HEK293 (cell line): ENCODE data around the gene UBE3B.

Experiments used
- CTCF ChIA-PET: fragments of 350-600 bp; formaldehyde crosslinking; extraction: SDS; loops from one replicate; lab custom pipeline; 2021; ENCODE audit warnings: antibody characterized with exemption; lab: Yijun Ruan, JAX
- POLR2A ChIA-PET: fragments of 300-600 bp; formaldehyde crosslinking; extraction: SDS; loops from one replicate; lab custom pipeline; 2020; ENCODE audit warnings: antibody characterized with exemption, inconsistent platforms; lab: Yijun Ruan, JAX
- H3K27ac ChIP-seq: fragments of 200-500 bp; sonication (Bioruptor generic); 2 replicates; pipeline ENCODE4 v1.5.1; 2014; ENCODE audit warnings: low read depth, low read length, control low read depth, inconsistent platforms; ENCODE audit errors: extremely low read depth
- H3K36me3 ChIP-seq, 2 experiments: fragments of 200-500 bp in 1 of 2; sonication (Bioruptor generic) in 1 of 2; 1 replicate in 1 of 2; 2 replicates in 1 of 2; pipeline ENCODE4 v1.5.1; 2014 to 2017; ENCODE audit warnings: inconsistent platforms in 2 of 2, low read length in 2 of 2; ENCODE audit not compliant: control insufficient read depth in 2 of 2, insufficient read depth in 1 of 2
- H3K4me1 ChIP-seq: fragments of 200-500 bp; sonication (Bioruptor generic); 2 replicates; pipeline ENCODE4 v1.5.1; 2014; ENCODE audit warnings: mild to moderate bottlenecking, low read length, inconsistent platforms; ENCODE audit not compliant: control insufficient read depth, insufficient read depth
- H3K4me3 ChIP-seq: 2 replicates; pipeline ENCODE4 v1.5.1; 2011; ENCODE audit warnings: low read depth, mild to moderate bottlenecking, control low read depth, low read length, moderate library complexity
- H3K9me3 ChIP-seq: fragments of 200-500 bp; sonication (Bioruptor generic); 2 replicates; pipeline ENCODE4 v1.5.1; 2014; ENCODE audit warnings: low read depth, low read length, inconsistent platforms; ENCODE audit not compliant: control insufficient read depth, insufficient read depth
- HOXA7 ChIP-seq: sonication (generic); formaldehyde crosslinking; IDR thresholded peaks from 2 replicates; pipeline ENCODE4 v1.8.1; 2022; ENCODE audit warnings: missing genetic modification reagents, borderline replicate concordance
- HOXC10 ChIP-seq: sonication (generic); formaldehyde crosslinking; IDR thresholded peaks from 2 replicates; pipeline ENCODE4 v1.8.1; 2023; ENCODE audit warnings: mild to moderate bottlenecking, missing genetic modification reagents
- KLF16 ChIP-seq: fragments of 450-650 bp; formaldehyde crosslinking; IDR thresholded peaks from 2 replicates; pipeline ENCODE4 v1.5.1; 2017; ENCODE audit warnings: missing biosample characterization, missing genetic modification characterization
- KLF9 ChIP-seq: fragments of 450-650 bp; formaldehyde crosslinking; IDR thresholded peaks from 2 replicates; pipeline ENCODE4 v1.5.1; 2016; ENCODE audit warnings: missing biosample characterization, missing genetic modification characterization, low read depth
- SETDB1 ChIP-seq: IDR thresholded peaks from one replicate; pipeline ENCODE4 v1.6.1; 2017; ENCODE audit warnings: mild to moderate bottlenecking, low read length, moderate library complexity, mixed read lengths; ENCODE audit not compliant: insufficient read length
- SP7 ChIP-seq: fragments of 450-650 bp; formaldehyde crosslinking; IDR thresholded peaks from 2 replicates; pipeline ENCODE4 v1.5.1; 2016; ENCODE audit warnings: missing biosample characterization, missing genetic modification characterization
- ZNF132 ChIP-seq: fragments of 450-650 bp; formaldehyde crosslinking; IDR thresholded peaks from 2 replicates; pipeline ENCODE4 v1.5.1; 2017; ENCODE audit warnings: missing biosample characterization, missing genetic modification characterization, borderline replicate concordance
- ZNF140 ChIP-seq: fragments of 450-650 bp; formaldehyde crosslinking; IDR thresholded peaks from 2 replicates; pipeline ENCODE4 v1.5.1; 2016; ENCODE audit warnings: missing biosample characterization, missing genetic modification characterization
- ZNF274 ChIP-seq, 2 experiments: fragments of 200-500 bp in 1 of 2; fragments of 450-650 bp in 1 of 2; sonication (Bioruptor generic) in 1 of 2; formaldehyde crosslinking in 1 of 2; IDR thresholded peaks; 2 replicates each; pipeline versions ENCODE4 v1.5.1 to v1.6.1; 2014 to 2016; ENCODE audit warnings: borderline replicate concordance in 1 of 2, inconsistent platforms in 1 of 2, low read length in 1 of 2, missing biosample characterization in 1 of 2, missing genetic modification characterization in 1 of 2
- ZNF426 ChIP-seq: fragments of 450-650 bp; formaldehyde crosslinking; IDR thresholded peaks from 2 replicates; pipeline ENCODE4 v1.5.1; 2017; ENCODE audit warnings: missing biosample characterization, missing genetic modification characterization, mild to moderate bottlenecking, inconsistent platforms, moderate library complexity
- ZNF548 ChIP-seq: fragments of 450-650 bp; formaldehyde crosslinking; IDR thresholded peaks from 2 replicates; pipeline ENCODE4 v1.5.1; 2016; ENCODE audit warnings: missing biosample characterization, missing genetic modification characterization
- ZNF558 ChIP-seq: fragments of 450-650 bp; formaldehyde crosslinking; IDR thresholded peaks from 2 replicates; pipeline ENCODE4 v1.5.1; 2016; ENCODE audit warnings: missing biosample characterization, missing genetic modification characterization
- TF ChIP-seq, protein P1 (sequence below): fragments of 450-650 bp; formaldehyde crosslinking; IDR thresholded peaks from 2 replicates; pipeline ENCODE4 v1.5.1; 2017; ENCODE audit warnings: missing biosample characterization, mild to moderate bottlenecking, missing genetic modification characterization, moderate library complexity
- TF ChIP-seq, protein P2 (sequence below): fragments of 450-650 bp; formaldehyde crosslinking; IDR thresholded peaks from 2 replicates; pipeline ENCODE4 v1.5.1; 2017; ENCODE audit warnings: missing biosample characterization, missing genetic modification characterization
- TF ChIP-seq, protein P3 (sequence below): fragments of 450-650 bp; formaldehyde crosslinking; IDR thresholded peaks from 2 replicates; pipeline ENCODE4 v1.5.1; 2016; ENCODE audit warnings: missing biosample characterization, missing genetic modification characterization
- TF ChIP-seq, protein P4 (sequence below): fragments of 450-650 bp; formaldehyde crosslinking; conservative IDR thresholded peaks from 2 replicates; pipeline ENCODE4 v1.5.1; 2016; ENCODE audit warnings: low read depth, missing biosample characterization, missing genetic modification characterization
- TF ChIP-seq, protein P5 (sequence below): fragments of 450-650 bp; formaldehyde crosslinking; IDR thresholded peaks from 2 replicates; pipeline ENCODE4 v1.5.1; 2016; ENCODE audit warnings: missing biosample characterization, missing genetic modification characterization

The UBE3B gene

DNA sequence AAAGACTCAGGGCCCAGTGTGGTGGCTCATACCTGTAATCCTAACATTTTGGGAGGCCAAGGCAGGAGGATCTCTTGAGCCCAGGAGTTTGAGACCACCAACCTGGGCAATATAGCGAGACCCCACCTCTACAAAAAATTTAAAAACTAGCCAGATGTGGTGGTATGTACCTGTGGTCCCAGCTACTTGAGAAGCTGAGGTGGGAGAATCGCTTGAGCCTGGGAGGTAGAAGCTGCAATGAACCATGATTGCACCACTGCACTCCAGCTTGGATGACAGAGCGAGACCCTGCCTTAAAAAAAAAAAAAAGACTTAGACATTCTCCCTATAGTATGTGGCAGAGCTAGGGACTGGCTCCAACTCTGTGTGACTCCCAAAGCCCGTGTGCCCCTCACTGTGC is 2.9 kb downstream of the UBE3B start:
- ChIA-PET POLR2A (no interaction called here), CTCF (interaction anchor here (1.0 kb wide), 1 partner anchor 39 kb away, joined by 4 read pairs; no protein-coding TSS in a partner anchor)
- Histone ChIP-seq H3K4me3 (no peak overlapping the region), H3K4me1 (peaks cover 5% of the 10 kb centered on the region; the same call in 1 of the 2 replicates), H3K36me3 (peaks cover 15 to 27% of the 10 kb centered on the region in 2 experiments), H3K27ac (no peak overlapping the region), H3K9me3 (no peaks in the 10 kb centered on the region)
- TF ChIP-seq SP7 (tag by site-specific recombination) = no peak
- no peak for TF ChIP-seq ZNF274 (IDR thresholded peaks at IDR 0.05; ENCODE audit: low read length)
- no peak for TF ChIP-seq ZNF274 (tag by site-specific recombination; IDR thresholded peaks at IDR 0.05; ENCODE audit: borderline replicate concordance)
- TF ChIP-seq HOXC10 (CRISPR knock-in tag) = no peak
- no peak for TF ChIP-seq ZNF132 (tag by site-specific recombination)
- TF ChIP-seq, protein P1, sequence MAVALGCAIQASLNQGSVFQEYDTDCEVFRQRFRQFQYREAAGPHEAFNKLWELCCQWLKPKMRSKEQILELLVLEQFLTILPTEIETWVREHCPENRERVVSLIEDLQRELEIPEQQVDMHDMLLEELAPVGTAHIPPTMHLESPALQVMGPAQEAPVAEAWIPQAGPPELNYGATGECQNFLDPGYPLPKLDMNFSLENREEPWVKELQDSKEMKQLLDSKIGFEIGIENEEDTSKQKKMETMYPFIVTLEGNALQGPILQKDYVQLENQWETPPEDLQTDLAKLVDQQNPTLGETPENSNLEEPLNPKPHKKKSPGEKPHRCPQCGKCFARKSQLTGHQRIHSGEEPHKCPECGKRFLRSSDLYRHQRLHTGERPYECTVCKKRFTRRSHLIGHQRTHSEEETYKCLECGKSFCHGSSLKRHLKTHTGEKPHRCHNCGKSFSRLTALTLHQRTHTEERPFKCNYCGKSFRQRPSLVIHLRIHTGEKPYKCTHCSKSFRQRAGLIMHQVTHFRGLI (tag by site-specific recombination) = no peak
- no peak for TF ChIP-seq KLF9 (tag by site-specific recombination)
- TF ChIP-seq KLF16 (tag by site-specific recombination) = no peak
- no peak for TF ChIP-seq ZNF140 (tag by site-specific recombination)
- TF ChIP-seq, protein P2, sequence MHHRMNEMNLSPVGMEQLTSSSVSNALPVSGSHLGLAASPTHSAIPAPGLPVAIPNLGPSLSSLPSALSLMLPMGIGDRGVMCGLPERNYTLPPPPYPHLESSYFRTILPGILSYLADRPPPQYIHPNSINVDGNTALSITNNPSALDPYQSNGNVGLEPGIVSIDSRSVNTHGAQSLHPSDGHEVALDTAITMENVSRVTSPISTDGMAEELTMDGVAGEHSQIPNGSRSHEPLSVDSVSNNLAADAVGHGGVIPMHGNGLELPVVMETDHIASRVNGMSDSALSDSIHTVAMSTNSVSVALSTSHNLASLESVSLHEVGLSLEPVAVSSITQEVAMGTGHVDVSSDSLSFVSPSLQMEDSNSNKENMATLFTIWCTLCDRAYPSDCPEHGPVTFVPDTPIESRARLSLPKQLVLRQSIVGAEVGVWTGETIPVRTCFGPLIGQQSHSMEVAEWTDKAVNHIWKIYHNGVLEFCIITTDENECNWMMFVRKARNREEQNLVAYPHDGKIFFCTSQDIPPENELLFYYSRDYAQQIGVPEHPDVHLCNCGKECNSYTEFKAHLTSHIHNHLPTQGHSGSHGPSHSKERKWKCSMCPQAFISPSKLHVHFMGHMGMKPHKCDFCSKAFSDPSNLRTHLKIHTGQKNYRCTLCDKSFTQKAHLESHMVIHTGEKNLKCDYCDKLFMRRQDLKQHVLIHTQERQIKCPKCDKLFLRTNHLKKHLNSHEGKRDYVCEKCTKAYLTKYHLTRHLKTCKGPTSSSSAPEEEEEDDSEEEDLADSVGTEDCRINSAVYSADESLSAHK = no peak
- no peak for TF ChIP-seq ZNF548 (tag by site-specific recombination)
- TF ChIP-seq ZNF426 (tag by site-specific recombination) = no peak
- TF ChIP-seq HOXA7 (CRISPR knock-in tag) = no peak
- TF ChIP-seq, protein P3, sequence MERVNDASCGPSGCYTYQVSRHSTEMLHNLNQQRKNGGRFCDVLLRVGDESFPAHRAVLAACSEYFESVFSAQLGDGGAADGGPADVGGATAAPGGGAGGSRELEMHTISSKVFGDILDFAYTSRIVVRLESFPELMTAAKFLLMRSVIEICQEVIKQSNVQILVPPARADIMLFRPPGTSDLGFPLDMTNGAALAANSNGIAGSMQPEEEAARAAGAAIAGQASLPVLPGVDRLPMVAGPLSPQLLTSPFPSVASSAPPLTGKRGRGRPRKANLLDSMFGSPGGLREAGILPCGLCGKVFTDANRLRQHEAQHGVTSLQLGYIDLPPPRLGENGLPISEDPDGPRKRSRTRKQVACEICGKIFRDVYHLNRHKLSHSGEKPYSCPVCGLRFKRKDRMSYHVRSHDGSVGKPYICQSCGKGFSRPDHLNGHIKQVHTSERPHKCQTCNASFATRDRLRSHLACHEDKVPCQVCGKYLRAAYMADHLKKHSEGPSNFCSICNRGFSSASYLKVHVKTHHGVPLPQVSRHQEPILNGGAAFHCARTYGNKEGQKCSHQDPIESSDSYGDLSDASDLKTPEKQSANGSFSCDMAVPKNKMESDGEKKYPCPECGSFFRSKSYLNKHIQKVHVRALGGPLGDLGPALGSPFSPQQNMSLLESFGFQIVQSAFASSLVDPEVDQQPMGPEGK = no peak
- no peak for TF ChIP-seq ZNF558
- TF ChIP-seq SETDB1 = no peak
- TF ChIP-seq, protein P4, sequence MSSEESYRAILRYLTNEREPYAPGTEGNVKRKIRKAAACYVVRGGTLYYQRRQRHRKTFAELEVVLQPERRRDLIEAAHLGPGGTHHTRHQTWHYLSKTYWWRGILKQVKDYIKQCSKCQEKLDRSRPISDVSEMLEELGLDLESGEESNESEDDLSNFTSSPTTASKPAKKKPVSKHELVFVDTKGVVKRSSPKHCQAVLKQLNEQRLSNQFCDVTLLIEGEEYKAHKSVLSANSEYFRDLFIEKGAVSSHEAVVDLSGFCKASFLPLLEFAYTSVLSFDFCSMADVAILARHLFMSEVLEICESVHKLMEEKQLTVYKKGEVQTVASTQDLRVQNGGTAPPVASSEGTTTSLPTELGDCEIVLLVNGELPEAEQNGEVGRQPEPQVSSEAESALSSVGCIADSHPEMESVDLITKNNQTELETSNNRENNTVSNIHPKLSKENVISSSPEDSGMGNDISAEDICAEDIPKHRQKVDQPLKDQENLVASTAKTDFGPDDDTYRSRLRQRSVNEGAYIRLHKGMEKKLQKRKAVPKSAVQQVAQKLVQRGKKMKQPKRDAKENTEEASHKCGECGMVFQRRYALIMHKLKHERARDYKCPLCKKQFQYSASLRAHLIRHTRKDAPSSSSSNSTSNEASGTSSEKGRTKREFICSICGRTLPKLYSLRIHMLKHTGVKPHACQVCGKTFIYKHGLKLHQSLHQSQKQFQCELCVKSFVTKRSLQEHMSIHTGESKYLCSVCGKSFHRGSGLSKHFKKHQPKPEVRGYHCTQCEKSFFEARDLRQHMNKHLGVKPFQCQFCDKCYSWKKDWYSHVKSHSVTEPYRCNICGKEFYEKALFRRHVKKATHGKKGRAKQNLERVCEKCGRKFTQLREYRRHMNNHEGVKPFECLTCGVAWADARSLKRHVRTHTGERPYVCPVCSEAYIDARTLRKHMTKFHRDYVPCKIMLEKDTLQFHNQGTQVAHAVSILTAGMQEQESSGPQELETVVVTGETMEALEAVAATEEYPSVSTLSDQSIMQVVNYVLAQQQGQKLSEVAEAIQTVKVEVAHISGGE (tag by site-specific recombination) = no peak
- TF ChIP-seq, protein P5, sequence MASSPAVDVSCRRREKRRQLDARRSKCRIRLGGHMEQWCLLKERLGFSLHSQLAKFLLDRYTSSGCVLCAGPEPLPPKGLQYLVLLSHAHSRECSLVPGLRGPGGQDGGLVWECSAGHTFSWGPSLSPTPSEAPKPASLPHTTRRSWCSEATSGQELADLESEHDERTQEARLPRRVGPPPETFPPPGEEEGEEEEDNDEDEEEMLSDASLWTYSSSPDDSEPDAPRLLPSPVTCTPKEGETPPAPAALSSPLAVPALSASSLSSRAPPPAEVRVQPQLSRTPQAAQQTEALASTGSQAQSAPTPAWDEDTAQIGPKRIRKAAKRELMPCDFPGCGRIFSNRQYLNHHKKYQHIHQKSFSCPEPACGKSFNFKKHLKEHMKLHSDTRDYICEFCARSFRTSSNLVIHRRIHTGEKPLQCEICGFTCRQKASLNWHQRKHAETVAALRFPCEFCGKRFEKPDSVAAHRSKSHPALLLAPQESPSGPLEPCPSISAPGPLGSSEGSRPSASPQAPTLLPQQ (tag by site-specific recombination) = no peak
